ENCODE measurements around the gene TNFSF4. TPM values are rescaled to one million over a fixed set of nuclear protein-coding genes. Genes with fewer than 3 reads are reported as not detected.

TNFSF4 gene
- total RNA-seq, 1 experiment from 2014 or later = 0.31 TPM

- Mint-ChIP-seq H3K27ac (ENCODE audit: unreplicated experiment) (no peak overlapping the region), H3K9me3 (ENCODE audit: low read depth, unreplicated experiment) (peaks cover 20% of the 10 kb centered on the region), H3K36me3 (ENCODE audit: insufficient read depth, unreplicated experiment) (no peaks in the 10 kb centered on the region), H3K27me3 (ENCODE audit: unreplicated experiment) (peaks cover 13% of the 10 kb centered on the region), H3K4me3 (ENCODE audit: low read depth, unreplicated experiment) (no peak overlapping the region), H3K4me1 (ENCODE audit: low read depth, unreplicated experiment) (no peaks in the 10 kb centered on the region)
- no peak for DNase-seq
- no peak for TF ChIP-seq CTCF (IDR thresholded peaks at IDR 0.05; ENCODE audit: unreplicated experiment)
- no TSS peak for BruUV-seq (replicated peaks)
- CTCF ChIA-PET = no interaction called here
- intact Hi-C loops (cut with micrococcal nuclease; ENCODE audit: unreplicated experiment) = no loop called here
Observed at GRCh38 chr1:173148545-173148944, 58.6 kb downstream of the TNFSF4 start.

- Mint-ChIP-seq H3K27me3 (ENCODE audit: unreplicated experiment) (no peaks in the 10 kb centered on the region), H3K36me3 (ENCODE audit: insufficient read depth, unreplicated experiment) (no peaks in the 10 kb centered on the region), H3K9me3 (ENCODE audit: low read depth, unreplicated experiment) (peaks cover 11% of the 10 kb centered on the region), H3K27ac (ENCODE audit: unreplicated experiment) (no peak overlapping the region), H3K4me1 (ENCODE audit: low read depth, unreplicated experiment) (no peaks in the 10 kb centered on the region), H3K4me3 (ENCODE audit: low read depth, unreplicated experiment) (no peak overlapping the region)
- no TSS peak for BruUV-seq (replicated peaks)
- CTCF ChIA-PET = no interaction called here
- no peak for DNase-seq
- TF ChIP-seq CTCF (IDR thresholded peaks at IDR 0.05; ENCODE audit: unreplicated experiment) = no peak
- intact Hi-C loops (cut with micrococcal nuclease; ENCODE audit: unreplicated experiment) = no loop called here
Observed at GRCh38 chr1:173140733-173141132, 66.4 kb downstream of the TNFSF4 start.

GRCh38 chr1:173139706-173140105, 67.4 kb downstream of the TNFSF4 start:
- H3K27me3 Mint-ChIP-seq (ENCODE audit: unreplicated experiment) = no peaks in the 10 kb centered on the region
- no peak for DNase-seq
- intact Hi-C loops (cut with micrococcal nuclease; ENCODE audit: unreplicated experiment) = no loop called here
- no TSS peak for BruUV-seq (replicated peaks)
- H3K4me1 Mint-ChIP-seq (ENCODE audit: low read depth, unreplicated experiment) = peaks cover 9% of the 10 kb centered on the region
- no peak overlapping the region for H3K27ac Mint-ChIP-seq (ENCODE audit: unreplicated experiment)
- H3K36me3 Mint-ChIP-seq (ENCODE audit: insufficient read depth, unreplicated experiment) = no peaks in the 10 kb centered on the region
- no peak for TF ChIP-seq CTCF (IDR thresholded peaks at IDR 0.05; ENCODE audit: unreplicated experiment)
- CTCF ChIA-PET = no interaction called here
- peaks cover 3% of the 10 kb centered on the region for H3K9me3 Mint-ChIP-seq (ENCODE audit: low read depth, unreplicated experiment)
- no peak overlapping the region for H3K4me3 Mint-ChIP-seq (ENCODE audit: low read depth, unreplicated experiment)

- BruUV-seq (replicated peaks) = no TSS peak
- Mint-ChIP-seq H3K36me3 (ENCODE audit: insufficient read depth, unreplicated experiment) (no peaks in the 10 kb centered on the region), H3K4me1 (ENCODE audit: low read depth, unreplicated experiment) (peaks cover 19% of the 10 kb centered on the region), H3K27me3 (ENCODE audit: unreplicated experiment) (no peaks in the 10 kb centered on the region), H3K4me3 (ENCODE audit: low read depth, unreplicated experiment) (no peak overlapping the region), H3K27ac (ENCODE audit: unreplicated experiment) (no peak overlapping the region), H3K9me3 (ENCODE audit: low read depth, unreplicated experiment) (no peaks in the 10 kb centered on the region)
- TF ChIP-seq CTCF (IDR thresholded peaks at IDR 0.05; ENCODE audit: unreplicated experiment) = no peak
- intact Hi-C loops (cut with micrococcal nuclease; ENCODE audit: unreplicated experiment) = no loop called here
- CTCF ChIA-PET = no interaction called here
- no peak for DNase-seq
Observed at GRCh38 chr1:173137107-173137706, 69.9 kb downstream of the TNFSF4 start.

Measured in Calu3 (cell line).